ENCODE data around the gene NLN.

Gene NLN

GRCh38 chr5:65811004-65811403, 89.0 kb downstream of the NLN start:
- no peak for DNase-seq

- DNase-seq: no peak
These were observed 89.9 kb downstream of the NLN start for GRCh38 chr5:65811885-65812284.

GRCh38 chr5:65812648-65813047, 90.6 kb downstream of the NLN start:
- DNase-seq: no peak

- no peak for DNase-seq
These were observed 91.2 kb downstream of the NLN start for GRCh38 chr5:65813174-65813573.

GRCh38 chr5:65815161-65815560, 93.2 kb downstream of the NLN start:
- DNase-seq: peak; percentile 59

GRCh38 chr5:65816729-65817128, 94.7 kb downstream of the NLN start:
- peak; percentile 77 for DNase-seq

GRCh38 chr5:65817931-65818330, 95.9 kb downstream of the NLN start:
- no peak for DNase-seq

- DNase-seq: no peak
These were observed 96.6 kb downstream of the NLN start for GRCh38 chr5:65818592-65818991.

- peak; percentile 11 for DNase-seq
These were observed 97.4 kb downstream of the NLN start for GRCh38 chr5:65819215-65819904.

- DNase-seq: peak; percentile 48
These were observed 97.9 kb downstream of the NLN start for GRCh38 chr5:65819905-65820240.

GRCh38 chr5:65820373-65820772, 98.4 kb downstream of the NLN start:
- DNase-seq: no peak

GRCh38 chr5:65821966-65822365, 100.0 kb downstream of the NLN start:
- DNase-seq: peak; percentile 2

GRCh38 chr5:65822710-65823109, 100.7 kb downstream of the NLN start:
- no peak for DNase-seq

GRCh38 chr5:65823204-65823603, 101.2 kb downstream of the NLN start:
- no peak for DNase-seq

GRCh38 chr5:65823845-65824445, 101.9 kb downstream of the NLN start:
- peak; percentile 40 for DNase-seq

- DNase-seq: peak; percentile 99
These were observed 103.7 kb downstream of the NLN start for GRCh38 chr5:65825408-65826328.

GRCh38 chr5:65828022-65828896, 106.3 kb downstream of the NLN start:
- no peak for DNase-seq

- DNase-seq: no peak
These were observed 108.9 kb downstream of the NLN start for GRCh38 chr5:65830856-65831255.

GRCh38 chr5:65831276-65831675, 109.3 kb downstream of the NLN start:
- no peak for DNase-seq

GRCh38 chr5:65832152-65832551, 110.1 kb downstream of the NLN start:
- DNase-seq: no peak

- no peak for DNase-seq
These were observed 110.7 kb downstream of the NLN start for GRCh38 chr5:65832603-65833228.

- no peak for DNase-seq
These were observed 111.8 kb downstream of the NLN start for GRCh38 chr5:65833780-65834179.

All from MV-4-11 (cell line).